A673 (cell line): ENCODE measurements around the gene PBX1. TPM values are rescaled to one million over a fixed set of nuclear protein-coding genes. Genes with fewer than 3 reads are reported as not detected.

ENCODE experiments used
- BruUV-seq: library from RNA; stranded (reverse); fragments of 400-500 nt; replicated peaks from 2 replicates; lab custom pipeline; 2021; lab: Mats Ljungman, UMichigan
- CTCF ChIA-PET: fragments of 300-600 bp; sonication (Branson Sonifier 250); formaldehyde crosslinking; loops from one replicate; lab custom pipeline; 2022; ENCODE audit warnings: antibody characterized with exemption; lab: Charles Lee
- POLR2A ChIA-PET: fragments of 300-600 bp; sonication (Branson Sonifier 250); formaldehyde crosslinking; loops from one replicate; lab custom pipeline; 2022; ENCODE audit warnings: antibody characterized with exemption; ENCODE audit not compliant: low non-redundant PET; lab: Charles Lee
- DNase-seq: peaks from one replicate; pipeline ENCODE4 v3.0.0-alpha.2; 2015; ENCODE audit warnings: low spot score
- H3K27ac ChIP-seq: fragments of 200-600 bp; sonication (generic); 2 replicates; pipeline ENCODE4 v1.5.1; 2016; ENCODE audit warnings: mixed run types, low read depth, mild to moderate bottlenecking, mixed read lengths, antibody characterized with exemption, low read length; ENCODE audit not compliant: poor library complexity, severe bottlenecking
- H3K27me3 ChIP-seq: fragments of 200-600 bp; sonication (generic); replicated peaks from 2 replicates; pipeline ENCODE4 v1.6.1; 2017; ENCODE audit warnings: mixed run types, low read depth, mild to moderate bottlenecking, mixed read lengths, antibody characterized with exemption, low read length; ENCODE audit not compliant: insufficient read depth, poor library complexity
- H3K36me3 ChIP-seq: fragments of 200-600 bp; sonication (generic); 2 replicates; pipeline ENCODE4 v1.6.1; 2016; ENCODE audit warnings: mixed run types, mild to moderate bottlenecking, mixed read lengths, antibody characterized with exemption, low read length; ENCODE audit not compliant: insufficient read depth, poor library complexity, severe bottlenecking
- H3K4me1 ChIP-seq: fragments of 200-600 bp; sonication (generic); 2 replicates; pipeline ENCODE4 v1.6.1; 2017; ENCODE audit warnings: mixed run types, mild to moderate bottlenecking, mixed read lengths, antibody characterized with exemption, low read length; ENCODE audit not compliant: insufficient read depth, poor library complexity, severe bottlenecking
- H3K4me3 ChIP-seq: fragments of 200-600 bp; sonication (generic); 2 replicates; pipeline ENCODE4 v1.5.1; 2016; ENCODE audit warnings: low read depth, mixed run types, mild to moderate bottlenecking, mixed read lengths, low read length; ENCODE audit not compliant: poor library complexity, severe bottlenecking
- H3K9me3 ChIP-seq: fragments of 200-600 bp; sonication (generic); 2 replicates; pipeline ENCODE4 v1.6.1; 2016; ENCODE audit warnings: mixed run types, low read depth, mild to moderate bottlenecking, mixed read lengths, antibody characterized with exemption, low read length; ENCODE audit not compliant: poor library complexity, severe bottlenecking
- CTCF ChIP-seq: fragments of 300-800, 200-600 bp; sonication (generic); conservative IDR thresholded peaks from 2 replicates; pipeline ENCODE4 v1.5.1; 2017; ENCODE audit warnings: low read depth, mild to moderate bottlenecking, antibody characterized with exemption, low read length, moderate library complexity, mixed read lengths
- EZH2 ChIP-seq: fragments of 200-600 bp; sonication (generic); IDR thresholded peaks from 2 replicates; pipeline ENCODE4 v1.6.1; 2017; ENCODE audit warnings: borderline replicate concordance, low read depth, mild to moderate bottlenecking, mixed read lengths, antibody characterized with exemption, low read length; ENCODE audit not compliant: poor library complexity, severe bottlenecking
- intact Hi-C: fragments of 100-400 bp; cut with micrococcal nuclease; formaldehyde crosslinking; loops from one replicate; pipeline ENCODE4 v1.10.0; 2022; ENCODE audit not compliant: unreplicated experiment
- total RNA-seq: library from RNA; stranded (reverse); gene quantifications from 2 replicates; pipeline ENCODE4 v1.2.3, GENCODE V29; 2021

Gene PBX1
- total RNA-seq, 1 experiment from 2014 or later, result 51.5 TPM

- POLR2A ChIA-PET, result no interaction called here
- no peak for TF ChIP-seq EZH2
- no peak for TF ChIP-seq CTCF
- Histone ChIP-seq H3K27me3 (no peaks in the 10 kb centered on the region), H3K4me3 (no peak overlapping the region), H3K4me1 (no peaks in the 10 kb centered on the region), H3K9me3 (no peaks in the 10 kb centered on the region), H3K36me3 (no peaks in the 10 kb centered on the region), H3K27ac (no peak overlapping the region)
- no TSS peak for BruUV-seq
- CTCF ChIA-PET, result no interaction called here
- DNase-seq, result no peak
- intact Hi-C loops, result no loop called here
Measured at GRCh38 chr1:164739189-164739588, 180.2 kb downstream of the PBX1 start.

- ChIA-PET CTCF (no interaction called here), POLR2A (no interaction called here)
- H3K4me3 ChIP-seq, result no peak overlapping the region
- no peaks in the 10 kb centered on the region for H3K9me3 ChIP-seq
- BruUV-seq, result no TSS peak
- TF ChIP-seq CTCF, result no peak
- TF ChIP-seq EZH2, result no peak
- H3K27ac ChIP-seq, result no peak overlapping the region
- intact Hi-C loops, result no loop called here
- no peaks in the 10 kb centered on the region for H3K27me3 ChIP-seq
- no peak for DNase-seq
- no peaks in the 10 kb centered on the region for H3K4me1 ChIP-seq
- no peaks in the 10 kb centered on the region for H3K36me3 ChIP-seq
Measured at GRCh38 chr1:164740000-164740526, 181.1 kb downstream of the PBX1 start.

GRCh38 chr1:164742745-164743144, 183.8 kb downstream of the PBX1 start:
- no peak for DNase-seq
- H3K9me3 ChIP-seq, result no peaks in the 10 kb centered on the region
- H3K4me3 ChIP-seq, result no peak overlapping the region
- no peaks in the 10 kb centered on the region for H3K27me3 ChIP-seq
- ChIA-PET POLR2A (interaction anchor here (0.7 kb wide), 1 partner anchor 102 kb away, joined by 3 read pairs; no protein-coding TSS in a partner anchor), CTCF (no interaction called here)
- no peak overlapping the region for H3K27ac ChIP-seq
- intact Hi-C loops, result no loop called here
- no peak for TF ChIP-seq CTCF
- no peak for TF ChIP-seq EZH2
- no peaks in the 10 kb centered on the region for H3K4me1 ChIP-seq
- BruUV-seq, result no TSS peak
- no peaks in the 10 kb centered on the region for H3K36me3 ChIP-seq
